Stimulated activated CD4-positive, alpha-beta T cell treated with anti-CD3 and anti-CD28 coated beads, Interleukin-1b, Interleukin-23, amount 100 ng/mL, for 48 hours (primary cell): ENCODE measurements around the gene C5orf52.
"Not testable (repeated sequence)": the region's sequence is repeated elsewhere in the genome, so short reads cannot be mapped to it uniquely, and the experiment has no call there.

Experiments used
- DNase-seq: peaks from one replicate; pipeline ENCODE4 v3.0.0-alpha.2; 2020

Gene C5orf52

GRCh38 chr5:157679801-157680200 is 8.5 kb downstream of the C5orf52 start:
- DNase-seq, result no peak

GRCh38 chr5:157680239-157680638 is 8.9 kb downstream of the C5orf52 start:
- no peak for DNase-seq

GRCh38 chr5:157681048-157681447 is 9.7 kb downstream of the C5orf52 start:
- no peak for DNase-seq

- DNase-seq, result no peak
Measured at GRCh38 chr5:157682257-157682656, 10.9 kb downstream of the C5orf52 start.

- DNase-seq, result not testable (repeated sequence)
Measured at GRCh38 chr5:157686276-157687197, 15.2 kb downstream of the C5orf52 start.

GRCh38 chr5:157687198-157687554 is 15.8 kb downstream of the C5orf52 start:
- DNase-seq, result no peak

DNA sequence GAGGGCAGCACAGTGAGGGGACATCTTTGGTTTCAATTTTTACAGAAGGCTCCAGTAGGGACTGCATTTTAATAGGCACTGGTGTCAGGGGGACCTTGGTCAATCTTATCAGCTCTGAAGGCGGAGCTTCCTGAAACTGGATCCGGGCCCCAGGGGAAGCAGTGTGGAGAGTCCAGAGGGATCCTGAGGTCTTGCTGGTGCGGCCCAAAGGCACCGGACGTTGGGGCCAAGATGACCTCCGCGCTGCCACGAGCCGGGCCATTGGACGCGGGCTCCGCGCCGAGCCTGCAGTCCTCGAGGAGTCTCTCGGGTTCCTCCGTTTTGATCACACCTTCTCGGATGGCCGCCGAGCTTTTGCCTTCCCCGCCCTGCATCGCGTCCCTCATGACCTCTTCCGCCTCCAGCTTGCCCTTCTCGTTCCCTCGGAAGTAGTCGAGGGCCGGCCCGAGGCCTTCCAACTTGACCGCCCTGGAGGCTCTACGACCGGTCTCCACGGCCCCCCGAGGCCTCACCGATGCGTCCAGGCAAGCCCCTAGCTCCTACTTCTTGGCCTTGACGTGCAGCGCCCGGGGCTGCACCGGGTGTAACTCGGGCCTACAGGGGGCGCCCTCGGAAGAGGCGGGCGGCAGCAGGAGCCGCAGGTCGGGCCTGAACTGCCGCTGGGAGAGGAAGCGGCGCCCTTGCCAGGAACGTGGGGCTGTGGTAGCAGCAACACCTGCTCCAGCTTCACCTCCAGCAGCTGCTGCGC is 18.8 kb downstream of the C5orf52 start:
- DNase-seq, result peak; percentile 40

DNA sequence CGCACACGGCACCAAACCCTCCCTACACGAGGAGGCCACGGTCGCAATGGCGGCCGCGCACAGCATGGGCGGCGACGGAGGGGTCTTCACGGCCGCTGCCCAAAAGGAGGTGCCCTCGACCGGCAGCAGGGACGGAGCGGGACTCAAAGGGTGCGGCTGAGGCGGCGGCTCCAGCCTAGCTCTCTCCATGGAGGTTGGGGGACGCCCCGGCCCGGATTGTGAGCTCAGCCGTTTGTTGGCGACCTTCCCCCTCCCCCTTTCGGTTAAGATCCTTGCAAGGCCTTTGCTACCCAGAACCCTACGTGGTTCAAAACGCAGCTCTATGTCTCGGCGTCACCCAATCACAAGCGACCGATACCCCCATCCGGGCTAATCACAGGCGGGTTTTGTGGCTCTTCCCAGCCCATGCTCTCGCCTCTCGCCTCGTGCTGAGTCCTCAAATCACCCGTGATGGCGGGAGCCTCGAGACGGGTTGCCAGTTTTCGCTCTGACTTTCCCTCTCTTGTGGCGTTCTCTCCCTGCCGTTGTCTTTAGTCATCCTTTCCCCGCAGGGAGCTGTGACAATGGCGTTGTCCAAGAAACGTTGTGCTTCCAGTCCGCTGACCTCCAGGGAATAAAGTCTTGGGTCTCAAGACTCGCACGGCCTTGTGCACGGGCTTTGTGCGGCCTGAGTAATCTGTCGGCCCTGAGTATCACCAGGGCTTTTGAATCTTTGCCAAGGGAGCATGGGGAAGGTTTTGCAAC is 19.5 kb downstream of the C5orf52 start:
- DNase-seq, result no peak

DNA sequence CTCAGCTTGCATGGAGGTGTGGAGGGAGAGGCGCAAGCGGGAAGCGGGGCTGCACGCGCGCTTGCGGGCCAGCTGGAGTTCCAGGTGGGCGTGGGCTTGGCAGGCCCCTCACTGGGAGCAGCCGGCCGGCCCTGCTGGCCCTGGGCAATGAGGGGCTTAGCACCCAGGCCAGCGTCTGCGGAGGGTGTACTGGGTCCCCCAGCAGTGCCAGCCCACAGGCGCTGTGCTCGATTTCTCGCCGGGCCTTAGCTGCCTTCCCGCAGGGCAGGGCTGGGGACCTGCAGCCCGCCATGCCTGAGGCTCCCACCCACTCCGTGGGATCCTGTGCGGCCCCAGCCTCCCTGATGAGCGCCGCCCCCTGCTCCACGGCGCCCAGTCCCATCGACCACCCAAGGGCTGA is 22.5 kb downstream of the C5orf52 start:
- not testable (repeated sequence) for DNase-seq

DNA sequence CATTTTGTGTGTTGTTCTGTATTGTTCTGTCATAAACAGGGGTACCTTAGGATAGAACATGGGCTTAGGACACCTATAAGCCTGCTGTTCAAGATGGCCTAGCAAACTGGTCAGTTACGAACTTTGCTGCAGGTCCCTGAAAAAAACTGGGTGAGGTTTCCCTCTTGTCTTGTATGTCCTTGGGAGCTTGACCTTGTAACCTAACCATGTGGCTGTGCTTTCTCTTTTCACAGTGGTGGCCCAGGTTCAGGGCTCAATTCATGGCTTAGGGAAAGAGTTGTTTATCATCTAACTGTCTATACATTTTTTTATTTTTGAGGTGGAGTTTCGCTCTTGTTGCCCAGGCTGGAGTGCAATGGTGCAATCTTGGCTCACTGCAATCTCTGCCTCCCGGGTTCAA is 24.8 kb downstream of the C5orf52 start:
- DNase-seq, result not testable (repeated sequence)

DNA sequence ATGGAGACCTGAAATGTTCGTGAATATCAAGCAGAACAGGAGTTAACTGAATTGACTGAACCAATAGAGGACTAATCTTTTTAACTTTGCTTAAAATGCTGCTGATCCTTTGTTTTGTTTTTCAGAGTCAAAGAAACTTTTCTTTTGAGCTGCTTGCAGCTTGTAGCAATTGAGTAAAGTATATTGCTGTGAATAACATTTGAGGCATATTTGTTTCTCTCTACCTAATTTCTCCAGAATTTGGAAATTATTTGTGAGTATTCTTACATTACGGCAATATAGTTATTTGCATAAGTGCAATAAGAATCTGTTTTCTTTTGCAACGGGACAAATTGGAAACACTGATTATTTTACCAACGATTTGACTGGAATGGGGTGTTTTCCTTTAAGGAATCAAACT is 27.3 kb downstream of the C5orf52 start:
- not testable (repeated sequence) for DNase-seq

- no peak for DNase-seq
Measured at GRCh38 chr5:157703736-157704135, 32.4 kb downstream of the C5orf52 start.

GRCh38 chr5:157708866-157709265 is 37.5 kb downstream of the C5orf52 start:
- no peak for DNase-seq

DNA sequence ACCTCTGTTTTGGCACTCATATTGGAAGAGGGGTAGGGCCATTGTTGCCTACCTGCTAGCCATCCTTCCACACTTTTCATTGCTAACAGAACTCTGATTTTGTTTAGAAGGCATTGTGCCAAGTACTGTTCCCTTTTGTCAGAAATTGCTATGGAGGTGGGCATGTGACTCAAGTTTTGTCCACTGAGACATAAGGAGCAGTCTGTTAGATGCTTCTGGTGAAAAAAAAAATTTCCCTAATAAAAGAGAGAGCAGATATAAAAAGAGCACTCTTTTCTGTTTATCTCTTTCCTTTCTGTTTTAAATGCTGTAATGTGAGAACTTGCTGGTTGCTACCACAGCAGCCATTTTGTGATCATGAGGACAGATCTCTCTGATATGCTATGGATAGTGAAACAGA is 38.0 kb downstream of the C5orf52 start:
- DNase-seq, result no peak

GRCh38 chr5:157710431-157710830 is 39.1 kb downstream of the C5orf52 start:
- no peak for DNase-seq

DNA sequence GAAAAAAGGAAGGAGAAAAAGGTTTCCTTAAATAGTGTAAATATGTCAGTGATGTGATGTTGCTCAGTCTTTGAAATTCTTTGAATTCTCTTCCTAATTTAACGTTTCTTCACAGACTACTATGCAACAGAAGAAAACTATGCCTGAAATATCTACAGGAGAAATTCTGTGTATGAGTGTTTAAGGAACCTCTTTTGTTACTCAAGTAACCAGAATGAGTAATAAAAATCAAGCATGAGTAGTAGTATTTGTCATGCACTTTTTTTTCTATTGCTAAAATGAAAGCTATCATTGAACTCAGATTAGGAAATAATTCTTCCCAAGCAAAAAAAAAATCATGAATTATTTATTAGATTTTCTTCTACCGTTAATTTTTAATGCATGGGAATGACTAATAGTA is 39.5 kb downstream of the C5orf52 start:
- no peak for DNase-seq

DNA sequence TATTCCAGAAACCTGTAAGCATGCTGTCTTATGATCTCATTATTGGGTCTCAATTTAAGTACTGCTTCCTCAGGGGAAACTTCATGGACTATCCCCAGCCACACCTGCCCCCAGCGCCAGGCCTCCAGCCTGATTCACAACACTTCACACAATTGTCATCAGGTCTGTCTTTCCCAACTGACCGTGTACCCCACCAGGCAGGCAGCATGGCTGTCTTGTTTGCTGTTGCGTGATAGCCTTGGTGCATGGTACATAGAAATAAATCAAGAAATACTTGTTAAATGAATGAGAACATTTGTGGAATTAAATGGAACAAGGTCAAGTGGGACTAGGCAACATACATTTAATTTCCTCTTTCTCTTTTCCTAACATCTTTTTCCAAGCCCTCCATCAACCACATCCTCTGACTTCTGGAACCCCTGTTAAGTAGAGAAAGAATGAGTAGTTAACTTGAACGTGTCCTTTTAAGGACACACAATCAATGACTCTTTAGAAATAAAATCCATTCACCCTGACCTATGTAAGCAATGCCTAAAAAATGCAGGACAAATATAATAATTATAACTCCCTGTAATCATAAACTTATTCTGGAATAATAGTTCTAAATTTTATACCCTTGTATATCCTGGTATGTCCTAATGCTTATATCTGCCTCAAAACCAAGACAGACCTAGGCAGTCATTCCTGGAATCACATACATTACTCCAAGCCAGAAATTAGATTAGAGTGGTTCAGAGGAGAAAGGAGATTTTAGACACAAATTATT is 42.7 kb downstream of the C5orf52 start:
- DNase-seq, result no peak

DNA sequence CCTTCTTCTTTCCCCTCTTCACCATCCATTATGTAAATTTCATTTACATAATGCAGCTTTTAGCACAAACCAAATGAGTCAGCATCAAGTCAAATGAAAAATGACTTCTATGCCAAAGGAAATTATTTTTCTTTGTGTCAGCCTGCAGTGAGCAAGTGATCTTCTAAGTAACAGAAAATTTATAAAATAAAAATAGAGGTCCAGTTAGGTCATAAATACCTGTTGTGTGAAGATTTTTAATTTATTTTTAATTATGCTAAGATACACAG is 43.2 kb downstream of the C5orf52 start:
- no peak for DNase-seq

- DNase-seq, result no peak
Measured at GRCh38 chr5:157718519-157718918, 47.2 kb downstream of the C5orf52 start.

GRCh38 chr5:157719245-157719644 is 47.9 kb downstream of the C5orf52 start:
- DNase-seq, result no peak

DNA sequence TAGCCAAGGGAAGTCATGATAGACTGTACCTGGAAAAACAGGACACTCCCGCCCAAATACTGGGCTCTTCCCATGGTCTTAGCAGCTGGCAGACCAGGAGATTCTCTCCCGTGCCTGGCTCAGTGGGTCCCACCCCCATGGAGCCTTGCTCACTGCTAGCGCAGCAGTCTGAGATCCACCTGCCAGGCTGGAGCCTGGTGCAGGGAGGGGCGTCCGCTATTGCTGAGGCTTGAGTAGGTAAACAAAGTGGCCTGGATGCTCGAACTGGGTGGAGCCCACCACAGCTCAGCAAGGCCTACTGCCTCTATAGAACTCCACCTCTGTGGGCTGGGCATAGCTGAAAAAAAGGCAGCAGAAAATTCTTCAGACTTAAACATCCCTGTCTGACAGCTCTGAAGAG is 49.8 kb downstream of the C5orf52 start:
- DNase-seq, result no peak

DNA sequence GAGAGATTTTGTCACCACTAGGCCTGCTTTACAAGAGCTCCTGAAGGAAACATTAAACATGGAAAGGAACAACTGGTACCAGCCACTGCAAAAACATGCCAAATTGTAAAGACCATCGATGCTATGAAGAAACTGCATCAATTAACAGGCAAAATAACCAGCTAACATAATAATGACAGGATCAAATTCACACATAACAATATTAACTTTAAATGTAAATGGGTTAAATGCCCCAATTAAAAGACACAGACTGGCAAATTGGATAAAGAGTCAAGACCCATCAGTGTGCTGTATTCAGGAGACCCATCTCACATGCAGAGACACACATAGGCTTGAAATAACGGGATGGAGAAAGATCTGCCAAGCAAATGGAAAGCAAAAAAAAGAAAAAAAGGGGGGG is 51.6 kb downstream of the C5orf52 start:
- DNase-seq, result not testable (repeated sequence)

- DNase-seq, result not testable (repeated sequence)
Measured at GRCh38 chr5:157726607-157727006, 55.3 kb downstream of the C5orf52 start.
